Measurements from ENCODE around the gene BRIX1. TPM values are rescaled to one million over a fixed set of nuclear protein-coding genes. Genes with fewer than 3 reads are reported as not detected.
A peak's percentile ranks its signal among the peaks of the same experiment; 100 is the strongest.

The BRIX1 gene
- total and polyA plus RNA-seq, 2 donors from 2014 or later, result 22.9 to 23.1 TPM

DNA sequence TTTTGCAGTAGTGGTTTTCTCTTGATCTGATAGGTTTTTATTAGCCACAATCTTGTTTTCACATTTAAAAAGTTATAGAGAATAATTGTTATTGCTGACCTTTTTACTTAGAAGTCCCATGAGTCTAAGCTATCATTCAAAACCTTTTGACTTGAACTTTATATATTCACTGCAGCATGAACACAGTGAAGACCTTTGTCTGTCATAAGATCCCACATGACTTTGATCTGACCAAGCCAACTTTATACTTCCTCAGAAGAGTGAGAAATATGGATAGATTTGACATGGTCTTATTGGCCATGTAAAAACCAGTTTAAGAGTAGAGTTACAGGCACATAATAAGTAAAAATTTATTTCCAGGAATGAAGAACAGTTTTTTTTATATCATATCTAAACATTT, 34.3 kb upstream of the BRIX1 start:
- Histone ChIP-seq H3K9ac (ENCODE audit: low read length in 3 of 3) (no peak overlapping the region), H3K27ac (ENCODE audit: low read depth in 2 of 2, low read length in 2 of 2) (no peak overlapping the region), H3K4me1 (ENCODE audit: control insufficient read depth in 2 of 3, insufficient read depth in 2 of 3, low read depth in 1 of 3, low read length in 3 of 3) (no peaks in the 10 kb centered on the region), H3K27me3 (ENCODE audit: control insufficient read depth, insufficient read depth, low read length) (no peaks in the 10 kb centered on the region), H3K4me3 (ENCODE audit: low read length in 3 of 3) (no peak overlapping the region), H3K36me3 (ENCODE audit: control insufficient read depth in 2 of 3, insufficient read depth in 3 of 3, low read length in 3 of 3) (no peaks in the 10 kb centered on the region), H3K9me3 (ENCODE audit: control insufficient read depth in 2 of 3, insufficient read depth in 1 of 3, low read length in 3 of 3) (peaks cover 0 to 6% (median 0%) of the 10 kb centered on the region in 3 donors)
- FAIRE-seq (no peak), DNase-seq (no peak)
- intact Hi-C loops (cut with DNase I), result no loop called here
- TF ChIP-seq CTCF (IDR thresholded peaks at IDR 0.05; ENCODE audit: borderline replicate concordance, extremely low read depth, insufficient read depth), result no peak

DNA sequence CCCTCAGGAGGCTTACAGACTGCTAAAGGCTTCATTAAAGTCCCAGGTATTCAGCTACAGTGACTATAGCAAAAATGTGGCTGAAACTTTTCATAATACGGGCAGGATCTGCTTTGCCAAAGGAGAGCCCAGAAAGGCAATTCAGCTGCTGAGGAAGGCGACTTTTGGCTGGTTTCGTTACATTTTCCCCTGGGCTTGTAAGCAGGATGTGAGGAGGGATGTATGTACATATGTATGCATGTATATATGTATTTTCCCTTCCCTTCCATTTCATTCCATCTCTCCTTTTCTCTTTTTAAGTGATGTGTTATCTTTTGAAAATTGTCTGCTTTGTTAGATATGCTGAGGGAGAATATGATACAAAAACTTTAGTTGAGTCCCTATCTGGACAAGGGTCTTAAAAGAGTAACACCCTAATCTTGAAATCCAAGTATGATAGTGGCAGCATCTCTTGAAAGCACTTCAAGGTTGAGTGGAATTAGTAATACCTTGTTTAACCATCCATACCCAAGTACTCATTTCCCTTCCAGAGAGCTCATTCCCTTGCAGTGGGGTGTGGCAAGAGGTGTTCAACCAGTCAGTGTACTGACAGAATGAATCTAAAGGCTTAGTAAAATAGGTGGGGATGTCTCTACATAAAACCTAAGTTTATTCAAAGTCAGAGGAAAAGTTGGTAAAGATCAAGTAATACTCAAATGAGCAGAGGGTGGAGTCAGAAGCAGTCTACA, 29.0 kb upstream of the BRIX1 start:
- Histone ChIP-seq H3K9me3 (ENCODE audit: control insufficient read depth in 2 of 3, insufficient read depth in 1 of 3, low read length in 3 of 3) (no peaks in the 10 kb centered on the region), H3K4me1 (ENCODE audit: control insufficient read depth in 2 of 3, insufficient read depth in 2 of 3, low read depth in 1 of 3, low read length in 3 of 3) (no peaks in the 10 kb centered on the region), H3K4me3 (ENCODE audit: low read length in 3 of 3) (no peak overlapping the region), H3K36me3 (ENCODE audit: control insufficient read depth in 2 of 3, insufficient read depth in 3 of 3, low read length in 3 of 3) (no peaks in the 10 kb centered on the region), H3K9ac (ENCODE audit: low read length in 3 of 3) (no peak overlapping the region), H3K27ac (ENCODE audit: low read depth in 2 of 2, low read length in 2 of 2) (no peak overlapping the region), H3K27me3 (ENCODE audit: control insufficient read depth, insufficient read depth, low read length) (no peaks in the 10 kb centered on the region)
- intact Hi-C loops (cut with DNase I), result no loop called here
- no peak for TF ChIP-seq CTCF (IDR thresholded peaks at IDR 0.05; ENCODE audit: borderline replicate concordance, extremely low read depth, insufficient read depth)
- DNase-seq (peak in 1 of 5 donors; percentile 18), FAIRE-seq (no peak)

- Histone ChIP-seq H3K4me3 (ENCODE audit: low read length in 3 of 3) (no peak overlapping the region), H3K27ac (ENCODE audit: low read depth in 2 of 2, low read length in 2 of 2) (no peak overlapping the region), H3K9ac (ENCODE audit: low read length in 3 of 3) (no peak overlapping the region), H3K4me1 (ENCODE audit: control insufficient read depth in 2 of 3, insufficient read depth in 2 of 3, low read depth in 1 of 3, low read length in 3 of 3) (no peaks in the 10 kb centered on the region), H3K9me3 (ENCODE audit: control insufficient read depth in 2 of 3, insufficient read depth in 1 of 3, low read length in 3 of 3) (no peaks in the 10 kb centered on the region), H3K36me3 (ENCODE audit: control insufficient read depth in 2 of 3, insufficient read depth in 3 of 3, low read length in 3 of 3) (no peaks in the 10 kb centered on the region), H3K27me3 (ENCODE audit: control insufficient read depth, insufficient read depth, low read length) (no peaks in the 10 kb centered on the region)
- no peak for DNase-seq
- intact Hi-C loops (cut with DNase I), result no loop called here
- no peak for FAIRE-seq
- TF ChIP-seq CTCF (IDR thresholded peaks at IDR 0.05; ENCODE audit: borderline replicate concordance, extremely low read depth, insufficient read depth), result no peak
Measured at GRCh38 chr5:34889394-34889793, 26.1 kb upstream of the BRIX1 start.

- no peak for TF ChIP-seq CTCF (IDR thresholded peaks at IDR 0.05; ENCODE audit: borderline replicate concordance, extremely low read depth, insufficient read depth)
- Histone ChIP-seq H3K36me3 (ENCODE audit: control insufficient read depth in 2 of 3, insufficient read depth in 3 of 3, low read length in 3 of 3) (no peaks in the 10 kb centered on the region), H3K27me3 (ENCODE audit: control insufficient read depth, insufficient read depth, low read length) (no peaks in the 10 kb centered on the region), H3K4me3 (ENCODE audit: low read length in 3 of 3) (no peak overlapping the region), H3K9ac (ENCODE audit: low read length in 3 of 3) (no peak overlapping the region), H3K9me3 (ENCODE audit: control insufficient read depth in 2 of 3, insufficient read depth in 1 of 3, low read length in 3 of 3) (no peaks in the 10 kb centered on the region), H3K4me1 (ENCODE audit: control insufficient read depth in 2 of 3, insufficient read depth in 2 of 3, low read depth in 1 of 3, low read length in 3 of 3) (no peaks in the 10 kb centered on the region), H3K27ac (ENCODE audit: low read depth in 2 of 2, low read length in 2 of 2) (no peak overlapping the region)
- intact Hi-C loops (cut with DNase I), result no loop called here
- DNase-seq (no peak), FAIRE-seq (no peak)
Measured at GRCh38 chr5:34891981-34892380, 23.5 kb upstream of the BRIX1 start.
